Right lobe of liver (tissue), 6 donors: Measurements from ENCODE around the gene TLL1. TPM values are rescaled to one million over a fixed set of nuclear protein-coding genes. Genes with fewer than 3 reads are reported as not detected.

ENCODE experiments used
- ATAC-seq, 4 donors: fragments of 200-7000 bp; cut with Tn5 transposase; one replicate each; pipeline ENCODE4 v1.9.1; 2020; ENCODE audit warnings: mild to moderate bottlenecking in 4 of 4, moderate library complexity in 4 of 4
- DNase-seq, 3 donors: peaks; one replicate each; pipeline ENCODE4 v3.0.0-alpha.2; 2020
- H3K27ac ChIP-seq, 3 donors: fragments of 200-600 bp; one replicate each; pipeline ENCODE4 v1.8.0; 2022
- H3K27me3 ChIP-seq, 2 donors: fragments of 200-600 bp; one replicate each; pipeline ENCODE4 v1.8.0; 2022
- H3K36me3 ChIP-seq, 4 donors: fragments of 200-600 bp; sonication (generic) in 1 of 4; one replicate each; pipeline versions ENCODE4 v1.5.1 to v1.8.0; 2017 to 2022; ENCODE audit warnings: control low read depth in 1 of 4
- H3K4me1 ChIP-seq, 4 donors: fragments of 200-600 bp; sonication (generic) in 1 of 4; one replicate each; pipeline versions ENCODE4 v1.5.1 to v1.8.0; 2017 to 2022; ENCODE audit warnings: control low read depth in 1 of 4
- H3K4me3 ChIP-seq, 3 donors: fragments of 200-600 bp; one replicate each; pipeline ENCODE4 v1.8.0; 2022
- H3K9me3 ChIP-seq, 4 donors: fragments of 200-600 bp; sonication (generic) in 1 of 4; one replicate each; pipeline versions ENCODE4 v1.5.1 to v1.8.0; 2017 to 2022; ENCODE audit warnings: control low read depth in 1 of 4
- POLR2A ChIP-seq: fragments of 450-650 bp; IDR thresholded peaks from one replicate; pipeline ENCODE4 v1.6.1; 2017; ENCODE audit warnings: antibody characterized with exemption, mild to moderate bottlenecking
- WGBS: methylation state at CpG from one replicate; pipeline ENCODE4 v1.1.6; 2018; ENCODE audit warnings: low coverage, low lambda C conversion rate; ENCODE audit not compliant: insufficient coverage; ENCODE audit errors: missing lambda C conversion rate; 5-methylcytosine and 5-hydroxymethylcytosine counted together
- intact Hi-C, 2 donors: fragments of 100-400 bp; cut with DNase I; formaldehyde crosslinking; loops; one replicate each; pipeline versions ENCODE4 v1.11.2 to v1.14.1; 2022
- total RNA-seq, 6 experiments: library from RNA; depleted of rRNA in 2 of 6; stranded (reverse); fragments of >200 nt in 2 of 6; fragmentation: NEBNext Ultra II Directional in 3 of 6; extraction: Animal tissue kit (Norgen Biotek cat#: 25700) in 3 of 6; gene quantifications; one replicate each; pipeline versions ENCODE4 v1.1.0 to v1.2.4, GENCODE V29; 2016 to 2023
- TF ChIP-seq, protein P1 (sequence below), 4 donors: fragments of 200-600 bp in 3 of 4; fragments of 450-650 bp in 1 of 4; IDR thresholded peaks; one replicate each; pipeline versions ENCODE4 v1.5.1 to v1.8.0; 2016 to 2022; ENCODE audit warnings: antibody characterized with exemption in 4 of 4, mild to moderate bottlenecking in 2 of 4
- donor health status: DM: no; HTN: yes; CAD: no.
- donor health status: DM: no; HTN: no; CAD: no.
- donor health status: DM: no; HTN: no; CAD: no.
- donor health status: DM: no; HTN: yes; CAD: no.
- donor health status: DM: no; HTN: yes; CAD: no.

The TLL1 gene
- total RNA-seq, 6 experiments from 2014 or later = 0.15 to 0.34 (median 0.26) TPM

DNA sequence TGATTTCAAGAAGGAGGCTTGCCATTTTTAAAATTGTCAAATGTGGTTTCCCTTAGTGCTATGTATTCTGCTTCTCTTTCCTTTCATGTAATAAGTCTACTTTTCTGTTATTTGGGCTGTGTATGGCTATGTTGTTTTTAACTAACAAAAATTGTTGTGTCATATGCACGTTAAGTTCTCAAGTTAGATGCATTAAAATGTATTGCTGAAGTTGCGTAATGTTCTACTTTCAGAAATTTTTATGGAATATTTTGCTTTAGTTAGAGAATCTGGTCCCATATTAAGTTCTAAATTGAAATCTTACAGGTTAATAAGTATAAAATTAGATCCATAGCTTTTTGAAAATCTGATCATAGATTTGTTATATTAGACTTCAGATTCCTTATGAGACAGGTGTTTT is 133.2 kb downstream of the TLL1 start:
- intact Hi-C loops = no loop called here
- ATAC-seq = no peak
- peaks cover 0 to 2% (median 0%) of the 10 kb centered on the region in 4 donors for H3K9me3 ChIP-seq
- no peak overlapping the region for H3K4me3 ChIP-seq
- no peaks in the 10 kb centered on the region for H3K36me3 ChIP-seq
- H3K27me3 ChIP-seq = no peaks in the 10 kb centered on the region
- no peak for TF ChIP-seq POLR2A
- TF ChIP-seq, protein P1, sequence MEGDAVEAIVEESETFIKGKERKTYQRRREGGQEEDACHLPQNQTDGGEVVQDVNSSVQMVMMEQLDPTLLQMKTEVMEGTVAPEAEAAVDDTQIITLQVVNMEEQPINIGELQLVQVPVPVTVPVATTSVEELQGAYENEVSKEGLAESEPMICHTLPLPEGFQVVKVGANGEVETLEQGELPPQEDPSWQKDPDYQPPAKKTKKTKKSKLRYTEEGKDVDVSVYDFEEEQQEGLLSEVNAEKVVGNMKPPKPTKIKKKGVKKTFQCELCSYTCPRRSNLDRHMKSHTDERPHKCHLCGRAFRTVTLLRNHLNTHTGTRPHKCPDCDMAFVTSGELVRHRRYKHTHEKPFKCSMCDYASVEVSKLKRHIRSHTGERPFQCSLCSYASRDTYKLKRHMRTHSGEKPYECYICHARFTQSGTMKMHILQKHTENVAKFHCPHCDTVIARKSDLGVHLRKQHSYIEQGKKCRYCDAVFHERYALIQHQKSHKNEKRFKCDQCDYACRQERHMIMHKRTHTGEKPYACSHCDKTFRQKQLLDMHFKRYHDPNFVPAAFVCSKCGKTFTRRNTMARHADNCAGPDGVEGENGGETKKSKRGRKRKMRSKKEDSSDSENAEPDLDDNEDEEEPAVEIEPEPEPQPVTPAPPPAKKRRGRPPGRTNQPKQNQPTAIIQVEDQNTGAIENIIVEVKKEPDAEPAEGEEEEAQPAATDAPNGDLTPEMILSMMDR (IDR thresholded peaks at IDR 0.05) = no peak
- no peak for DNase-seq
- no peaks in the 10 kb centered on the region for H3K4me1 ChIP-seq
- WGBS = 74% methylated on average over 2 of the region's 2 CpGs
- H3K27ac ChIP-seq = no peak overlapping the region

DNA sequence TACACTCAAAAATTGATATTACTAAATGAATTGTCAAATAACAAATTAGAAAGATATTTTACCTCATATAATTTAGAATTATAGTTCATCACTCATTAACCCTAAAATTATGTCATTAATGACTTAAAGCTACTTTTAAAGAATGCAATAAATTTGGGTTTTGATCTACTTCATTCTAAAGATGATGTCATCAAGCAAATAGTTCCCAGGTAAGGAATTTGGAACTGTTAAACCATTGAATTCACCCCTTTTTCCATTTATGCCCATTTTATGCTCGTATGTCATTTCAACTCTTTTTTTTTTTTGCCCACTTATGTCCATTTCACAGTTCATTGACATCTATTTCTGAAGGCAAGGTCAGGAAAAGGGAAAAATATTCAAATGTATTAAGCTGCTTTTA is 135.5 kb downstream of the TLL1 start:
- WGBS = 19% methylated on average over 1 of the region's 1 CpG
- H3K36me3 ChIP-seq = no peaks in the 10 kb centered on the region
- intact Hi-C loops = no loop called here
- no peak overlapping the region for H3K4me3 ChIP-seq
- DNase-seq = no peak
- no peak for TF ChIP-seq POLR2A
- TF ChIP-seq, protein P1 (IDR thresholded peaks at IDR 0.05) = no peak
- H3K4me1 ChIP-seq = no peaks in the 10 kb centered on the region
- H3K9me3 ChIP-seq = peaks cover 0 to 2% (median 0%) of the 10 kb centered on the region in 4 donors
- ATAC-seq = no peak
- H3K27me3 ChIP-seq = no peaks in the 10 kb centered on the region
- no peak overlapping the region for H3K27ac ChIP-seq

DNA sequence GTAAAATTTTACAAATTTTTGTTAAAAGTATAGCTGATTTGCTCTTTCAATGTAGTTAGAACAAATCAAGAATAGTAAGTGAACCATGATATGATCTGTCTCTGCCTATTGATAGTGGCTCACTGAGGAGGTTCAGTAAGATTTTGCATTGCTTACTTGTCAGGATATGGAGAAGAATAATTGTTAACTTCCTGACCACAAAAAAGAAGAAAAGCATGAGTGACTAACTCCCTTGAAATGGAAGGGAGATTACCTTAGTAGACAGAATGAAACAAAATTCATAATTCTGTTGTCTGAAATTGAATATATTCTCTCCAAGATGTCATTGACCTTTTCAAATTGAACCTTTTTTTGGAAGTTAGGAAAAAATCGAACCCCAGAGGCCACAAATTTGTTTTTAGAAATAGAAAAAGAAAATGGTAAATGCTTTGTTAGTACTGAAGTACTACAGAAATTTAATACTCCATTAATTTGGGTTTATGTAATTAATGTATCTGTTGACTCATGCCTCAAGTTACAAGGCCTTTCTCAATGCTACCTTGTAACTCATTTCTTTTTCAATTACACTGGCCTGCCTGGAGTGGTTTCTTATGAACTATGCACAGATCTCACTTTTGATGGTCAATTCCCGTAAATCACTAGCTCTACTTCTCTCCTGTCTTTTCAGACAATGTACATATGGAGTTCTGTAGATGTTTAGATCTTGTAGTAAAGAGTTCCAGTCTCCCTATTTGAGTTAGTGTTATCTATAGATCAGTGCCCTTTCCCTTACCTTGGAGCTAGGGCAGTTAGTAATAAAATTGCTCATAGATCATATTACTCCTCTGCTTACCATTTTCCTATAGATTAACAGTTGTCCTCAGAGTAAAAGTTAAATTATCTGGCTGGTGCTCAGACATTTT is 139.3 kb downstream of the TLL1 start:
- no peak overlapping the region for H3K27ac ChIP-seq
- no peak for TF ChIP-seq POLR2A
- TF ChIP-seq, protein P1 (IDR thresholded peaks at IDR 0.05) = no peak
- no peak for ATAC-seq
- 28% methylated on average over 2 of the region's 2 CpGs for WGBS
- no peaks in the 10 kb centered on the region for H3K4me1 ChIP-seq
- no peak overlapping the region for H3K4me3 ChIP-seq
- no peaks in the 10 kb centered on the region for H3K36me3 ChIP-seq
- H3K9me3 ChIP-seq = peaks cover 0 to 2% (median 0%) of the 10 kb centered on the region in 4 donors
- no peak for DNase-seq
- intact Hi-C loops = no loop called here
- H3K27me3 ChIP-seq = no peaks in the 10 kb centered on the region

DNA sequence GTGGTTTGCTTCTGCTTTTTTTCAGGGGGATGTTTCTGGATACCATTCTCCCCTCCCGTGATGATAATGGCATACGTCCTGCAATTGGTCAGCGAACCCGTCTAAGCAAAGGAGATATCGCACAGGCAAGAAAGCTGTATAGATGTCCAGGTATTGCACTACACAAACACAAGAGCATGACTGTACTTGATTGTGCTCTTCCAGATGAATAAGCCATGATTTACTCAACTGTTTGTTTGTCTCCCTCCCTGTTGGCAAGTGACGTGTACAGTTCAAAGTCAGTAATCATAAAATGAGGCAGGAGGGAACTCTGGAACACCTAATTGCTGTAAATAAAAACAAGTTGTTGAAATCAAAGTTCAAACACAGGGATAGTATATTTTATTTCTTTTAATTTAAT is 141.4 kb downstream of the TLL1 start:
- Histone ChIP-seq H3K36me3 (no peaks in the 10 kb centered on the region), H3K9me3 (peaks cover 0 to 2% (median 0%) of the 10 kb centered on the region in 4 donors), H3K27ac (no peak overlapping the region), H3K4me3 (no peak overlapping the region), H3K27me3 (no peaks in the 10 kb centered on the region), H3K4me1 (no peaks in the 10 kb centered on the region)
- no peak for DNase-seq
- TF ChIP-seq POLR2A = no peak
- TF ChIP-seq, protein P1 (IDR thresholded peaks at IDR 0.05) = no peak
- ATAC-seq = no peak
- 39% methylated on average over 3 of the region's 6 CpGs for WGBS
- intact Hi-C loops = no loop called here
